ENCODE data around the gene HTR3C. TPM values are rescaled to one million over a fixed set of nuclear protein-coding genes. Genes with fewer than 3 reads are reported as not detected.

The HTR3C gene, protein sequence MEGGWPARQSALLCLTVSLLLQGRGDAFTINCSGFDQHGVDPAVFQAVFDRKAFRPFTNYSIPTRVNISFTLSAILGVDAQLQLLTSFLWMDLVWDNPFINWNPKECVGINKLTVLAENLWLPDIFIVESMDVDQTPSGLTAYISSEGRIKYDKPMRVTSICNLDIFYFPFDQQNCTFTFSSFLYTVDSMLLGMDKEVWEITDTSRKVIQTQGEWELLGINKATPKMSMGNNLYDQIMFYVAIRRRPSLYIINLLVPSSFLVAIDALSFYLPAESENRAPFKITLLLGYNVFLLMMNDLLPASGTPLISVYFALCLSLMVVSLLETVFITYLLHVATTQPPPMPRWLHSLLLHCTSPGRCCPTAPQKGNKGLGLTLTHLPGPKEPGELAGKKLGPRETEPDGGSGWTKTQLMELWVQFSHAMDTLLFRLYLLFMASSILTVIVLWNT
- not detected in 2 replicates for polyA plus RNA-seq (2012; rRNA removed)
- not detected in 2 replicates for polyA plus RNA-seq (2012; cell fraction: cytosol; rRNA removed)
- polyA plus RNA-seq (2012; cell fraction: nucleus; rRNA removed), result not detected in 2 replicates

DNA sequence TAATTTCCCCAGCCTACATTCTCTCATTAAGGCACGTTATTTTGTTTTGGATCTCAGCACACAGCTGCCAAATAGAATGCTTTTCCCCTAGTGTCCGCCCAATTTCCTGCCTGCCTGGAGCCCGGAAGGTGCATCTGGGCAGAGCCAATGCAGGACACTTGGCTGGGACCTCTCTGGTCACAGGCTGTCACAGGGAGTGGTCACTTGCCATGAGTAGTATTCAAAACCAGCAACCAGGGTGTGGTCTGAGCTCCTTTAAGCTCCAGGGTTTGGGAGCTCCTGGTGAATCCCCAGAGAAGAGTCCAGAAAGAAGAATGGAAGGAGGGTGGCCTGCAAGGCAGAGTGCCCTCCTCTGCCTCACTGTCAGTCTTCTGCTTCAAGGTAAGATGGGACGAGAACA is at the start of gene HTR3C:
Gene HTR3C, plus strand, starts transcription at position 281 of the 400 bp plus-strand sequence. Its CDS starts 34 bp downstream, at position 315.
- no peaks in the 10 kb centered on the region for H3K79me2 ChIP-seq (ENCODE audit: insufficient read depth)
- H2AFZ ChIP-seq (ENCODE audit: low read depth), result no peak within 1 kb of the TSS
- no peak within 1 kb of the TSS for H3K9ac ChIP-seq
- H3K36me3 ChIP-seq (replicated peaks in 1 of 2; ENCODE audit: control insufficient read depth in 1 of 2, insufficient read depth in 2 of 2, low read length in 1 of 2), result no peaks in the 10 kb centered on the region
- H3K4me1 ChIP-seq (ENCODE audit: control insufficient read depth in 1 of 2, insufficient read depth in 2 of 2, low read depth in 1 of 2, low read length in 1 of 2), result no peaks in the 10 kb centered on the region
- WGBS (ENCODE audit: low lambda C conversion rate), result 51% methylated on average over 2 of the region's 4 CpGs
- no peaks in the 10 kb centered on the region for H4K20me1 ChIP-seq (ENCODE audit: insufficient read depth)
- H3K27ac ChIP-seq (ENCODE audit: low read depth in 2 of 2, low read length in 1 of 2), result no peak within 1 kb of the TSS
- TF ChIP-seq GATA2 (CRISPR knock-in tag; IDR thresholded peaks at IDR 0.05) (no peak), POLR2AphosphoS5 (IDR thresholded peaks at IDR 0.05; ENCODE audit: low read depth, low read length) (no peak), RAD21 (IDR thresholded peaks at IDR 0.05; ENCODE audit: low read length) (no peak), CHD2 (IDR thresholded peaks at IDR 0.05; ENCODE audit: low read length, partially characterized antibody) (no peak), EP300 (IDR thresholded peaks at IDR 0.05; ENCODE audit: borderline replicate concordance in 1 of 2, low read depth in 1 of 2, low read length in 1 of 2) (no peak), FOXJ3 (CRISPR knock-in tag; IDR thresholded peaks at IDR 0.05) (no peak), SIN3A (IDR thresholded peaks at IDR 0.05; ENCODE audit: borderline replicate concordance, low read depth, low read length) (no peak), TAF1 (IDR thresholded peaks at IDR 0.05; ENCODE audit: borderline replicate concordance, low read depth, low read length) (no peak), GABPA (IDR thresholded peaks at IDR 0.05; ENCODE audit: low read depth) (no peak), MEF2A (IDR thresholded peaks at IDR 0.05; ENCODE audit: borderline replicate concordance, low read depth) (no peak), TCF12 (IDR thresholded peaks at IDR 0.05) (no peak)
- TF ChIP-seq, protein P1, sequence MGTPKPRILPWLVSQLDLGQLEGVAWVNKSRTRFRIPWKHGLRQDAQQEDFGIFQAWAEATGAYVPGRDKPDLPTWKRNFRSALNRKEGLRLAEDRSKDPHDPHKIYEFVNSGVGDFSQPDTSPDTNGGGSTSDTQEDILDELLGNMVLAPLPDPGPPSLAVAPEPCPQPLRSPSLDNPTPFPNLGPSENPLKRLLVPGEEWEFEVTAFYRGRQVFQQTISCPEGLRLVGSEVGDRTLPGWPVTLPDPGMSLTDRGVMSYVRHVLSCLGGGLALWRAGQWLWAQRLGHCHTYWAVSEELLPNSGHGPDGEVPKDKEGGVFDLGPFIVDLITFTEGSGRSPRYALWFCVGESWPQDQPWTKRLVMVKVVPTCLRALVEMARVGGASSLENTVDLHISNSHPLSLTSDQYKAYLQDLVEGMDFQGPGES (IDR thresholded peaks at IDR 0.05; ENCODE audit: low read depth, low read length), result no peak
- TF ChIP-seq, protein P2, sequence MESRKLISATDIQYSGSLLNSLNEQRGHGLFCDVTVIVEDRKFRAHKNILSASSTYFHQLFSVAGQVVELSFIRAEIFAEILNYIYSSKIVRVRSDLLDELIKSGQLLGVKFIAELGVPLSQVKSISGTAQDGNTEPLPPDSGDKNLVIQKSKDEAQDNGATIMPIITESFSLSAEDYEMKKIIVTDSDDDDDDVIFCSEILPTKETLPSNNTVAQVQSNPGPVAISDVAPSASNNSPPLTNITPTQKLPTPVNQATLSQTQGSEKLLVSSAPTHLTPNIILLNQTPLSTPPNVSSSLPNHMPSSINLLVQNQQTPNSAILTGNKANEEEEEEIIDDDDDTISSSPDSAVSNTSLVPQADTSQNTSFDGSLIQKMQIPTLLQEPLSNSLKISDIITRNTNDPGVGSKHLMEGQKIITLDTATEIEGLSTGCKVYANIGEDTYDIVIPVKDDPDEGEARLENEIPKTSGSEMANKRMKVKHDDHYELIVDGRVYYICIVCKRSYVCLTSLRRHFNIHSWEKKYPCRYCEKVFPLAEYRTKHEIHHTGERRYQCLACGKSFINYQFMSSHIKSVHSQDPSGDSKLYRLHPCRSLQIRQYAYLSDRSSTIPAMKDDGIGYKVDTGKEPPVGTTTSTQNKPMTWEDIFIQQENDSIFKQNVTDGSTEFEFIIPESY (IDR thresholded peaks at IDR 0.05; ENCODE audit: borderline replicate concordance, low read depth), result no peak
- TF ChIP-seq, protein P3, sequence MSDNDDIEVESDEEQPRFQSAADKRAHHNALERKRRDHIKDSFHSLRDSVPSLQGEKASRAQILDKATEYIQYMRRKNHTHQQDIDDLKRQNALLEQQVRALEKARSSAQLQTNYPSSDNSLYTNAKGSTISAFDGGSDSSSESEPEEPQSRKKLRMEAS (IDR thresholded peaks at IDR 0.05; ENCODE audit: low read depth), result no peak
- TF ChIP-seq, protein P4, sequence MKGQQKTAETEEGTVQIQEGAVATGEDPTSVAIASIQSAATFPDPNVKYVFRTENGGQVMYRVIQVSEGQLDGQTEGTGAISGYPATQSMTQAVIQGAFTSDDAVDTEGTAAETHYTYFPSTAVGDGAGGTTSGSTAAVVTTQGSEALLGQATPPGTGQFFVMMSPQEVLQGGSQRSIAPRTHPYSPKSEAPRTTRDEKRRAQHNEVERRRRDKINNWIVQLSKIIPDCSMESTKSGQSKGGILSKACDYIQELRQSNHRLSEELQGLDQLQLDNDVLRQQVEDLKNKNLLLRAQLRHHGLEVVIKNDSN (IDR thresholded peaks at IDR 0.05; ENCODE audit: borderline replicate concordance, low read depth), result no peak
- no peaks in the 10 kb centered on the region for H3K9me3 ChIP-seq
- no peak within 1 kb of the TSS for H3K4me2 ChIP-seq
- H3K27me3 ChIP-seq (ENCODE audit: insufficient read depth), result no peaks in the 10 kb centered on the region; the same call in 1 of the 2 replicates
- ChIA-PET POLR2A (no interaction called here), CTCF (no interaction called here)
- no peaks in the 10 kb centered on the region for H3K9me2 ChIP-seq
- DNase-seq, result no peak
- H3F3A ChIP-seq (replicated peaks; ENCODE audit: insufficient read depth), result no peaks in the 10 kb centered on the region
- no peak within 1 kb of the TSS for H3K4me3 ChIP-seq (ENCODE audit: low read depth in 2 of 2, low read length in 1 of 2)
